GM21786 (cell line): Measurements from ENCODE around the gene FAM168B.
"Not testable (repeated sequence)": the region's sequence is repeated elsewhere in the genome, so short reads cannot be mapped to it uniquely, and the experiment has no call there.

Source experiments
- ATAC-seq: cut with Tn5 transposase; IDR thresholded peaks from one replicate; pipeline ENCODE4 v1.9.1; 2021; ENCODE audit not compliant: unreplicated experiment

FAM168B gene

GRCh38 chr2:131103165-131103564 is 9.9 kb upstream of the FAM168B start:
- no peak for ATAC-seq

- no peak for ATAC-seq
Observed at GRCh38 chr2:131094463-131095281, 1.4 kb upstream of the FAM168B start.

GRCh38 chr2:131093696-131094462 is 619 bp upstream of the FAM168B start:
- ATAC-seq, result peak; percentile 62

- ATAC-seq, result no peak
Observed at GRCh38 chr2:131092458-131093005, 728 bp downstream of the FAM168B start.

GRCh38 chr2:131085646-131086045 is 7.6 kb downstream of the FAM168B start:
- ATAC-seq, result no peak

- no peak for ATAC-seq
Observed at GRCh38 chr2:131081190-131081589, 12.1 kb downstream of the FAM168B start.

GRCh38 chr2:131079931-131080330 is 13.3 kb downstream of the FAM168B start:
- not testable (repeated sequence) for ATAC-seq

GRCh38 chr2:131077966-131078365 is 15.3 kb downstream of the FAM168B start:
- ATAC-seq, result no peak

GRCh38 chr2:131077182-131077846 is 15.9 kb downstream of the FAM168B start:
- ATAC-seq, result no peak

GRCh38 chr2:131076707-131077106 is 16.6 kb downstream of the FAM168B start:
- no peak for ATAC-seq

GRCh38 chr2:131075578-131075977 is 17.7 kb downstream of the FAM168B start:
- ATAC-seq, result not testable (repeated sequence)

GRCh38 chr2:131068172-131068571 is 25.1 kb downstream of the FAM168B start:
- ATAC-seq, result not testable (repeated sequence)

- no peak for ATAC-seq
Observed at GRCh38 chr2:131067465-131068125, 25.7 kb downstream of the FAM168B start.

GRCh38 chr2:131064589-131065512 is 28.4 kb downstream of the FAM168B start:
- ATAC-seq, result no peak

GRCh38 chr2:131063501-131064283 is 29.6 kb downstream of the FAM168B start:
- ATAC-seq, result no peak

- no peak for ATAC-seq
Observed at GRCh38 chr2:131058920-131059319, 34.3 kb downstream of the FAM168B start.

GRCh38 chr2:131058214-131058843 is 34.9 kb downstream of the FAM168B start:
- ATAC-seq, result no peak

- no peak for ATAC-seq
Observed at GRCh38 chr2:131056932-131057287, 36.4 kb downstream of the FAM168B start.
